HCT116 (cell line): ENCODE results near the gene KISS1R.

Experiments used
- CTCF ChIP-seq, 3 experiments: fragments of 200-600 bp in 1 of 3; sonication (generic) in 1 of 3; IDR thresholded peaks in 2 of 3; conservative IDR thresholded peaks in 1 of 3; 2 replicates each; pipeline ENCODE4 v1.5.1; 2012 to 2017; ENCODE audit warnings: low read depth in 2 of 3, low read length in 2 of 3, antibody characterized with exemption in 1 of 3, borderline replicate concordance in 1 of 3, control low read depth in 1 of 3, mild to moderate bottlenecking in 1 of 3, mixed read lengths in 1 of 3, mixed run types in 1 of 3, moderate library complexity in 1 of 3; ENCODE audit not compliant: insufficient read depth in 1 of 3
- YY1 ChIP-seq: IDR thresholded peaks from 2 replicates; pipeline ENCODE4 v1.6.1; 2011; ENCODE audit warnings: low read length, low read depth, moderate library complexity, mild to moderate bottlenecking; ENCODE audit not compliant: insufficient replicate concordance; ENCODE audit errors: extremely low read depth

- no peak for TF ChIP-seq YY1
- no peak for TF ChIP-seq CTCF (IDR thresholded peaks at IDR 0.05 in 2 of 3, conservative IDR thresholded peaks at IDR 0.05 in 1 of 3; ENCODE audit: borderline replicate concordance in 1 of 3, insufficient read depth in 1 of 3, low read depth in 2 of 3, low read length in 2 of 3)
These were observed 37.3 kb upstream of the KISS1R start for GRCh38 chr19:879711-880438.
